Heart right ventricle (tissue), 16 donors: ENCODE results near the gene FOXRED1. TPM values are rescaled to one million over a fixed set of nuclear protein-coding genes. Genes with fewer than 3 reads are reported as not detected.
A peak's percentile ranks its signal among the peaks of the same experiment; 100 is the strongest.

Source experiments
- ATAC-seq, 8 donors: fragments of 200-7000 bp; cut with Tn5 transposase; one replicate each; pipeline ENCODE4 v1.9.1; 2020; ENCODE audit warnings: mild to moderate bottlenecking in 8 of 8, moderate library complexity in 8 of 8, moderate number of reproducible peaks in 1 of 8
- DNase-seq, 2 donors: peaks; one replicate each; pipeline ENCODE4 v3.0.0-alpha.2; 2020
- H3K27ac ChIP-seq, 10 donors: fragments of 200-600 bp; sonication (generic) in 2 of 10; one replicate each; pipeline versions ENCODE4 v1.5.0 to v1.8.0; 2020 to 2022; ENCODE audit warnings: mild to moderate bottlenecking in 3 of 10
- H3K27me3 ChIP-seq, 7 donors: fragments of 200-600 bp; one replicate each; pipeline ENCODE4 v1.8.0; 2021 to 2022; ENCODE audit warnings: mild to moderate bottlenecking in 2 of 7
- H3K36me3 ChIP-seq, 9 donors: fragments of 200-600 bp; sonication (generic) in 1 of 9; one replicate each; pipeline versions ENCODE4 v1.5.0 to v1.8.0; 2020 to 2022; ENCODE audit warnings: mild to moderate bottlenecking in 2 of 9
- H3K4me1 ChIP-seq, 9 donors: fragments of 200-600 bp; sonication (generic) in 1 of 9; one replicate each; pipeline versions ENCODE4 v1.5.0 to v1.8.0; 2020 to 2022; ENCODE audit warnings: mild to moderate bottlenecking in 4 of 9
- H3K4me3 ChIP-seq, 10 donors: fragments of 200-600 bp; sonication (generic) in 2 of 10; one replicate each; pipeline versions ENCODE4 v1.5.0 to v1.8.0; 2020 to 2022; ENCODE audit warnings: mild to moderate bottlenecking in 7 of 10, moderate library complexity in 2 of 10
- H3K9me3 ChIP-seq, 11 donors: fragments of 200-600 bp in 10 of 11; sonication (generic) in 2 of 11; one replicate each; pipeline versions ENCODE4 v1.5.0 to v1.8.0; 2013 to 2022; ENCODE audit warnings: mild to moderate bottlenecking in 2 of 11, control low read depth in 1 of 11, moderate library complexity in 1 of 11
- WGBS, 2 donors: extraction: QIAGEN DNeasy Blood & Tissue Kit; methylation state at CpG; one replicate each; pipeline ENCODE4 v1.1.7; 2013; ENCODE audit warnings: inconsistent platforms in 1 of 2; 5-methylcytosine and 5-hydroxymethylcytosine counted together
- intact Hi-C, 10 donors: fragments of 100-400 bp; cut with DNase I; formaldehyde crosslinking; loops; one replicate each; pipeline versions ENCODE4 v1.11.1 to v1.14.2; 2022
- polyA plus RNA-seq, 2 donors: library from polyadenylated mRNA; stranded (reverse); fragments of 200-250 nt; gene quantifications; one replicate each; pipeline ENCODE4 v1.2.3, GENCODE V29; 2013
- total RNA-seq, 10 donors: library from RNA; stranded (reverse); fragmentation: NEBNext Ultra II Directional in 3 of 10; extraction: Animal tissue kit (Norgen Biotek cat#: 25700) in 3 of 10; gene quantifications; one replicate each; pipeline versions ENCODE4 v1.2.1 to v1.2.4, GENCODE V29; 2021 to 2023
- TF ChIP-seq, protein P1 (sequence below), 9 donors: fragments of 200-600 bp; sonication (generic) in 2 of 9; IDR thresholded peaks; one replicate each; pipeline versions ENCODE4 v1.5.0 to v1.8.0; 2021 to 2022; ENCODE audit warnings: antibody characterized with exemption in 9 of 9, mild to moderate bottlenecking in 5 of 9, moderate library complexity in 1 of 9
- donor health status: Arrhythmogenic right ventricular cardiomyopathy.
- donor health status: ischemic (EF 13 %, LVEDD 7.1; RV severe dilation, severe dysfunction).
- donor health status: healthy with polysubstance abuse.
- donor health status: DM: no; HTN: yes; CAD: no.
- donor health status: DM: no; HTN: no; CAD: no.
- donor health status: ischemic (EF 25% LVEDD 6.9; RV normal size, moderate dysfunction).
- donor health status: ischemic (EF 25% LVEDD 5.7; RV mildly dilated, moderate dysfunction).
- donor health status: healthy.
- donor health status: DM: yes; HTN: yes; CAD: no.
- donor health status: Ischemic cardiomyopathy.
- donor health status: ischemic (EF 35%, LVEDD 5.7; RV mildly dilated, moderate dysfunction).
- donor health status: nonischemic (EF 11% LVEDD 7.7; RV severe dilation, severe dysfunction).
- donor health status: DM: yes; HTN: yes; CAD: no.
- donor health status: PGD.
- donor health status: ischemic (EF 29% LVEDD 5.4; RV normal size, mild dysfunction).
- donor health status: nonischemic (EF 23%, LVEDD 6.1; RV moderate dilation, normal function).

FOXRED1 gene
- total and polyA plus RNA-seq, 12 donors = 19.0 to 46.3 (median 32.1) TPM

DNA sequence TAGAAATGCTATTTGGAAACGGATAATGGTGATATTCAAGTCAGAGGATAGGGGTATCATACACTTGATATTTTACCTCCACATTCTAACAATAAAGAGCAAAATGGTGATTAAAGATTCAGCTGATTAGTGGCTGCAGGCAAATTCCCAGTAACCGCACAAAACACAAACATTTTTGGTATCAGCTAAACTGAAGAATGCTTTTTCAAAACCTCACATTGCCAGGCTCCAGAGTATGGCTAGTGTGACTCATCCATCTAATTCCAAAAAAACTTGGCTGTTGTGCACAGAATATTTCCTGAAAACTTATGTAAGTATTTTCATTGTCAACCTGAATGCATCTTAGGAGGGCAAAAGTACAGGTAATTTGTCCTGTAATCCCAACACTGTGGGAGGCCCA is 11.2 kb upstream of the FOXRED1 start:
- ATAC-seq (no peak), DNase-seq (no peak)
- WGBS, 2 donors = 95 to 99% methylated on average over 2 of the region's 2 CpGs
- Histone ChIP-seq H3K9me3 (no peaks in the 10 kb centered on the region), H3K4me1 (peaks cover 0 to 9% (median 0%) of the 10 kb centered on the region in 9 donors), H3K27me3 (no peaks in the 10 kb centered on the region), H3K4me3 (no peak overlapping the region), H3K27ac (no peak overlapping the region), H3K36me3 (peaks cover 0 to 90% (median 28%) of the 10 kb centered on the region in 9 donors)
- intact Hi-C loops = loop anchor here in 1 of 10 donors (5.0 kb wide), 1 partner anchor 330 kb away; no protein-coding TSS in a partner anchor
- TF ChIP-seq, protein P1, sequence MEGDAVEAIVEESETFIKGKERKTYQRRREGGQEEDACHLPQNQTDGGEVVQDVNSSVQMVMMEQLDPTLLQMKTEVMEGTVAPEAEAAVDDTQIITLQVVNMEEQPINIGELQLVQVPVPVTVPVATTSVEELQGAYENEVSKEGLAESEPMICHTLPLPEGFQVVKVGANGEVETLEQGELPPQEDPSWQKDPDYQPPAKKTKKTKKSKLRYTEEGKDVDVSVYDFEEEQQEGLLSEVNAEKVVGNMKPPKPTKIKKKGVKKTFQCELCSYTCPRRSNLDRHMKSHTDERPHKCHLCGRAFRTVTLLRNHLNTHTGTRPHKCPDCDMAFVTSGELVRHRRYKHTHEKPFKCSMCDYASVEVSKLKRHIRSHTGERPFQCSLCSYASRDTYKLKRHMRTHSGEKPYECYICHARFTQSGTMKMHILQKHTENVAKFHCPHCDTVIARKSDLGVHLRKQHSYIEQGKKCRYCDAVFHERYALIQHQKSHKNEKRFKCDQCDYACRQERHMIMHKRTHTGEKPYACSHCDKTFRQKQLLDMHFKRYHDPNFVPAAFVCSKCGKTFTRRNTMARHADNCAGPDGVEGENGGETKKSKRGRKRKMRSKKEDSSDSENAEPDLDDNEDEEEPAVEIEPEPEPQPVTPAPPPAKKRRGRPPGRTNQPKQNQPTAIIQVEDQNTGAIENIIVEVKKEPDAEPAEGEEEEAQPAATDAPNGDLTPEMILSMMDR (IDR thresholded peaks at IDR 0.05) = no peak

DNA sequence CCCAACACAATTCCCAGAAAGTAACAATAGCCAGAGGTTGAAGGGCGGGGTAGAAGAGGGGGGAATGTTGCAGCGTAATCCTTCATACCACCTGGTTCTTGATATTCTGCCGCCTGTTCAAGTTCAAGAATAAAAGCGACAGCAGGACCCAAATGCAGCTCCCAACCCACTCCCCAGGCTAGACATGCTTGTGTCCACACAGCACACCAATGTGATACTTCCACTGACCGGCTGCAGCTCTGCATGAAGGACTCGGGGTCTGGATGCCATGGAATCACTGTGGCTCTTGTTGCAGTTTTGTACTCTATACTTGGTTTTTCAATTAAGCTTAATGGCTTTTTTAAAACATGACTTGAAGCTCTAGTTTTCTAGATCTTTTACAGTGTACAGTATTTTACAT is 6.7 kb upstream of the FOXRED1 start:
- Histone ChIP-seq H3K27ac (no peak overlapping the region), H3K36me3 (peaks cover 0 to 90% (median 65%) of the 10 kb centered on the region in 9 donors), H3K4me1 (peaks cover 0 to 9% (median under 1%) of the 10 kb centered on the region in 9 donors), H3K27me3 (no peaks in the 10 kb centered on the region), H3K4me3 (no peak overlapping the region), H3K9me3 (no peaks in the 10 kb centered on the region)
- intact Hi-C loops = loop anchor here in 2 of 10 donors (10.0 kb wide), 2 partner anchors 47 to 337 kb away; partner anchors contain the start of genes FAM118B (in 1 of the 2) and RPUSD4 (in 1 of the 2)
- TF ChIP-seq, protein P1 (IDR thresholded peaks at IDR 0.05) = no peak
- 93 to 94% methylated on average over 6 of the region's 6 CpGs for WGBS, 2 donors
- ATAC-seq = no peak
- no peak for DNase-seq

DNA sequence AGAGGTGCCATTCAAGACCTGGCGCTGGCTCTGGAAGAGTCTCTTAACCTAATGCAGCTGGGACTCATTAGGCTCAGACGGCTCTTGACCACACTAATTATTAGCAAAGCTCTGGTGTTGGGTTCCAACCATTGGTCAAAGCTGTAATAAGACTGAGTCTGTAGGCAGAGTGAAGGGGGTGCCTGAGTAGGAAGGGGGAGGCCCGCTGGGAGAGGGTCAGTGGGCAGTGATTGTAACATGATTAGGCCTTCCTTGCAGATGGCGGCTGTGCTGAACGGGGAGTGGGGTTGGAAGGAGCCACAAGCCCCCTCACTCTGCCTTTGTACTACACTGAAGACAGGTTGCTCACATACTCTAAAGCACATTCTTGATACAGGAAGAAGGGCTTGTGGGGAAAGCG is 5.5 kb upstream of the FOXRED1 start:
- no peak overlapping the region for H3K4me3 ChIP-seq
- H3K27ac ChIP-seq = no peak overlapping the region
- TF ChIP-seq, protein P1 (IDR thresholded peaks at IDR 0.05) = no peak
- no peaks in the 10 kb centered on the region for H3K27me3 ChIP-seq
- H3K9me3 ChIP-seq = no peaks in the 10 kb centered on the region
- intact Hi-C loops = loop anchor here in 2 of 10 donors (10.0 kb wide), 2 partner anchors 49 to 339 kb away; partner anchors contain the start of genes FAM118B (in 1 of the 2) and RPUSD4 (in 1 of the 2)
- H3K36me3 ChIP-seq = peaks cover 0 to 81% (median 56%) of the 10 kb centered on the region in 9 donors
- no peak for ATAC-seq
- 91 to 94% methylated on average over 6 of the region's 6 CpGs for WGBS, 2 donors
- peaks cover 5 to 19% (median 11%) of the 10 kb centered on the region in 9 donors for H3K4me1 ChIP-seq
- no peak for DNase-seq

DNA sequence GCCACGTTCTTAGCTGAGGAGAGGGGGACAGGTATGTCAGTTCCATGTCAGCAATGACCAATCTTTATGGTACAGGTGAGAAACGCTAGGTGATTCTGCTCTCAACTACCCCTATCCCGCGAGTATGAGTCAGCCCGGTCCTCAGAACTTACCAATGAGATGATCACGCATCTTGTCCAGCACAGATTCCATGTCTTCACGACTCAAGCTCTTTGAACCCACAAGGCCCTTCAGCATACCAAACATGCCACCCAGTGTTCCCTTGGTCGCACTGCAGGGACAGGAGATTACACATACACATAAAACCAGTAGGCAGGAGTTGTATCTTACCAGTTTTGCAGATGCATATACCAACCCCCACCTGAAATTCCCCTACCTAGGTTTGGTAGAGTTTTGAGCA is 3.1 kb upstream of the FOXRED1 start:
- H3K27ac ChIP-seq = no peak overlapping the region
- H3K27me3 ChIP-seq = no peaks in the 10 kb centered on the region
- no peak for ATAC-seq
- H3K4me1 ChIP-seq = peaks cover 5 to 27% (median 22%) of the 10 kb centered on the region in 9 donors
- 81 to 83% methylated on average over 8 of the region's 8 CpGs for WGBS, 2 donors
- DNase-seq = no peak
- H3K9me3 ChIP-seq = no peaks in the 10 kb centered on the region
- intact Hi-C loops = loop anchor here in 7 of 10 donors (5.0 to 10.0 kb wide), 3 partner anchors 51 to 341 kb away; partner anchors contain the start of genes FAM118B (in 7 of the 7) and RPUSD4 (in 7 of the 7)
- no peak overlapping the region for H3K4me3 ChIP-seq
- TF ChIP-seq, protein P1 (IDR thresholded peaks at IDR 0.05) = peak in 1 of 9 donors; percentile 19
- peaks cover 0 to 67% (median 54%) of the 10 kb centered on the region in 9 donors for H3K36me3 ChIP-seq
